ENCODE data around the gene TMEM95. TPM values are rescaled to one million over a fixed set of nuclear protein-coding genes. Genes with fewer than 3 reads are reported as not detected.

Gene TMEM95
- polyA plus RNA-seq, 1 donor (not counting 4 experiments of a cell fraction or from before 2014, with no cell fraction given): not detected

- Histone ChIP-seq H3K79me2 (ENCODE audit: control insufficient read depth, insufficient read depth, low read length) (peaks cover 10% of the 10 kb centered on the region), H3K27me3 (ENCODE audit: control insufficient read depth, extremely low read depth, insufficient read depth, low read length) (no peaks in the 10 kb centered on the region), H3K4me3 (ENCODE audit: control insufficient read depth in 2 of 3, extremely low read depth in 1 of 3, insufficient read depth in 2 of 3, low read depth in 1 of 3, low read length in 3 of 3) (no peak overlapping the region), H3K9me1 (ENCODE audit: control insufficient read depth, extremely low read depth, insufficient read depth, low read length) (peaks cover 8% of the 10 kb centered on the region), H3K27ac (ENCODE audit: control insufficient read depth, insufficient read depth, low read length) (no peak overlapping the region), H3K4me1 (ENCODE audit: control insufficient read depth, extremely low read depth, insufficient read depth, low read length) (peaks cover 21% of the 10 kb centered on the region), H4K20me1 (ENCODE audit: control insufficient read depth, extremely low read depth, insufficient read depth, low read length) (peaks cover 8% of the 10 kb centered on the region), H3K9me3 (ENCODE audit: control insufficient read depth, low read depth, low read length) (no peaks in the 10 kb centered on the region), H3K4me2 (ENCODE audit: control insufficient read depth, extremely low read depth, insufficient read depth, low read depth, low read length) (no peak overlapping the region), H2AFZ (ENCODE audit: control insufficient read depth, low read length) (no peak overlapping the region), H3K9ac (ENCODE audit: control insufficient read depth, extremely low read depth, insufficient read depth, low read length) (no peak overlapping the region), H3K36me3 (ENCODE audit: control insufficient read depth in 2 of 2, extremely low read depth in 1 of 2, insufficient read depth in 2 of 2, low read length in 2 of 2) (peaks cover 31 to 61% of the 10 kb centered on the region in 2 experiments)
- TF ChIP-seq EZH2 (IDR thresholded peaks at IDR 0.05; ENCODE audit: low read length) (no peak), CTCF (optimal IDR thresholded peaks at IDR 0.05 in 1 of 3, IDR thresholded peaks at IDR 0.05 in 1 of 3, conservative IDR thresholded peaks at IDR 0.05 in 1 of 3; ENCODE audit: extremely low read depth in 1 of 3, insufficient read depth in 2 of 3, low read length in 3 of 3) (no peak)
- dilution Hi-C loops (cut with MboI; ENCODE audit: extremely low pct_ligation_motif_present, low sequenced_read_pairs): no loop called here
- DNase-seq (ENCODE audit: low read depth, low spot score) (no peak), FAIRE-seq (no peak)
Measured at GRCh38 chr17:7318121-7318860, 36.7 kb upstream of the TMEM95 start.

- Histone ChIP-seq H3K27me3 (ENCODE audit: control insufficient read depth, extremely low read depth, insufficient read depth, low read length) (no peaks in the 10 kb centered on the region), H2AFZ (ENCODE audit: control insufficient read depth, low read length) (no peak overlapping the region), H3K9me1 (ENCODE audit: control insufficient read depth, extremely low read depth, insufficient read depth, low read length) (no peaks in the 10 kb centered on the region), H4K20me1 (ENCODE audit: control insufficient read depth, extremely low read depth, insufficient read depth, low read length) (no peaks in the 10 kb centered on the region), H3K79me2 (ENCODE audit: control insufficient read depth, insufficient read depth, low read length) (no peaks in the 10 kb centered on the region), H3K4me3 (ENCODE audit: control insufficient read depth in 2 of 3, extremely low read depth in 1 of 3, insufficient read depth in 2 of 3, low read depth in 1 of 3, low read length in 3 of 3) (no peak overlapping the region), H3K4me2 (ENCODE audit: control insufficient read depth, extremely low read depth, insufficient read depth, low read depth, low read length) (no peak overlapping the region), H3K9me3 (ENCODE audit: control insufficient read depth, low read depth, low read length) (no peaks in the 10 kb centered on the region), H3K4me1 (ENCODE audit: control insufficient read depth, extremely low read depth, insufficient read depth, low read length) (no peaks in the 10 kb centered on the region), H3K27ac (ENCODE audit: control insufficient read depth, insufficient read depth, low read length) (no peak overlapping the region), H3K36me3 (ENCODE audit: control insufficient read depth in 2 of 2, extremely low read depth in 1 of 2, insufficient read depth in 2 of 2, low read length in 2 of 2) (peaks cover 43 to 73% of the 10 kb centered on the region in 2 experiments), H3K9ac (ENCODE audit: control insufficient read depth, extremely low read depth, insufficient read depth, low read length) (no peak overlapping the region)
- no peak for DNase-seq (ENCODE audit: low read depth, low spot score)
- TF ChIP-seq EZH2 (IDR thresholded peaks at IDR 0.05; ENCODE audit: low read length) (no peak), CTCF (optimal IDR thresholded peaks at IDR 0.05 in 1 of 3, IDR thresholded peaks at IDR 0.05 in 1 of 3, conservative IDR thresholded peaks at IDR 0.05 in 1 of 3; ENCODE audit: extremely low read depth in 1 of 3, insufficient read depth in 2 of 3, low read length in 3 of 3) (no peak)
- no peak for FAIRE-seq
- dilution Hi-C loops (cut with MboI; ENCODE audit: extremely low pct_ligation_motif_present, low sequenced_read_pairs): no loop called here
Measured at GRCh38 chr17:7321466-7321865, 33.5 kb upstream of the TMEM95 start.

All from keratinocyte (primary cell).